Trophoblast cell (in vitro differentiated cells and primary cell): ENCODE measurements around the gene CBR1.

ENCODE experiments used
- DNase-seq, 2 donors: peaks; one replicate each; pipeline ENCODE4 v3.0.0-alpha.2; 2016
- H2AFZ ChIP-seq: 2 replicates; pipeline ENCODE4 v1.6.1; 2013; ENCODE audit warnings: low read length, moderate library complexity, mild to moderate bottlenecking; ENCODE audit not compliant: insufficient read depth, poor library complexity
- H2AK5ac ChIP-seq: 2 replicates; pipeline ENCODE4 v1.6.1; 2013; ENCODE audit warnings: mild to moderate bottlenecking, low read length
- H2BK120ac ChIP-seq: 2 replicates; pipeline ENCODE4 v1.6.1; 2013; ENCODE audit warnings: low read length, mild to moderate bottlenecking, moderate library complexity; ENCODE audit not compliant: insufficient read depth, poor library complexity
- H2BK12ac ChIP-seq: 2 replicates; pipeline ENCODE4 v1.6.1; 2013; ENCODE audit warnings: mild to moderate bottlenecking, low read length, moderate library complexity
- H2BK5ac ChIP-seq: 2 replicates; pipeline ENCODE4 v1.6.1; 2013; ENCODE audit warnings: low read length, low read depth, moderate library complexity, mild to moderate bottlenecking; ENCODE audit not compliant: poor library complexity
- H3K14ac ChIP-seq: 2 replicates; pipeline ENCODE4 v1.6.1; 2013; ENCODE audit warnings: mild to moderate bottlenecking, low read length
- H3K18ac ChIP-seq: 2 replicates; pipeline ENCODE4 v1.6.1; 2013; ENCODE audit warnings: mild to moderate bottlenecking, low read length
- H3K23ac ChIP-seq: 2 replicates; pipeline ENCODE4 v1.6.1; 2013; ENCODE audit warnings: low read length
- H3K27ac ChIP-seq: 2 replicates; pipeline ENCODE4 v1.5.1; 2013; ENCODE audit warnings: low read depth, mild to moderate bottlenecking, inconsistent platforms, low read length, moderate library complexity
- H3K27me3 ChIP-seq: 2 replicates; pipeline ENCODE4 v1.6.1; 2013; ENCODE audit warnings: inconsistent platforms, mild to moderate bottlenecking, low read length, moderate library complexity; ENCODE audit not compliant: insufficient read depth
- H3K36me3 ChIP-seq, 2 experiments: 1 replicate in 1 of 2; 2 replicates in 1 of 2; pipeline ENCODE4 v1.6.1; 2013; ENCODE audit warnings: low read length in 2 of 2, mild to moderate bottlenecking in 2 of 2, moderate library complexity in 1 of 2; ENCODE audit not compliant: insufficient read depth in 2 of 2, control insufficient read depth in 1 of 2
- H3K4ac ChIP-seq: 2 replicates; pipeline ENCODE4 v1.6.1; 2013; ENCODE audit warnings: low read depth, mild to moderate bottlenecking, low read length, moderate library complexity
- H3K4me1 ChIP-seq, 2 experiments: 1 replicate in 1 of 2; 2 replicates in 1 of 2; pipeline ENCODE4 v1.6.1; 2013; ENCODE audit warnings: low read length in 2 of 2, mild to moderate bottlenecking in 2 of 2, moderate library complexity in 1 of 2; ENCODE audit not compliant: insufficient read depth in 2 of 2, control insufficient read depth in 1 of 2
- H3K4me2 ChIP-seq: 2 replicates; pipeline ENCODE4 v1.6.1; 2013; ENCODE audit warnings: inconsistent platforms, mild to moderate bottlenecking, low read length, moderate library complexity
- H3K4me3 ChIP-seq: 2 replicates; pipeline ENCODE4 v1.5.1; 2013; ENCODE audit warnings: mild to moderate bottlenecking, low read depth, low read length, inconsistent platforms
- H3K79me1 ChIP-seq: one replicate; pipeline ENCODE4 v1.6.1; 2013; ENCODE audit warnings: low read length
- H3K79me2 ChIP-seq: 2 replicates; pipeline ENCODE4 v1.6.1; 2013; ENCODE audit warnings: low read length, mild to moderate bottlenecking; ENCODE audit not compliant: control insufficient read depth, insufficient read depth, poor library complexity
- H3K9ac ChIP-seq: 2 replicates; pipeline ENCODE4 v1.6.1; 2013; ENCODE audit warnings: mild to moderate bottlenecking, low read length
- H3K9me3 ChIP-seq: 2 replicates; pipeline ENCODE4 v1.6.1; 2013; ENCODE audit warnings: low read depth, mild to moderate bottlenecking, control low read depth, inconsistent platforms, low read length; ENCODE audit not compliant: insufficient read depth
- H4K12ac ChIP-seq: 2 replicates; pipeline ENCODE4 v1.6.1; 2013; ENCODE audit warnings: low read depth, mild to moderate bottlenecking, low read length, moderate library complexity
- H4K8ac ChIP-seq: 2 replicates; pipeline ENCODE4 v1.6.1; 2013; ENCODE audit warnings: low read depth, mild to moderate bottlenecking, low read length, moderate library complexity
- H4K91ac ChIP-seq: one replicate; pipeline ENCODE4 v1.6.1; 2013; ENCODE audit warnings: low read depth, mild to moderate bottlenecking, low read length, moderate library complexity
- WGBS: extraction: QIAGEN DNeasy Blood & Tissue Kit; methylation state at CpG from one replicate; pipeline ENCODE4 v1.1.7; 2013; ENCODE audit warnings: missing lambda C conversion rate; ENCODE audit not compliant: insufficient read length, insufficient coverage; ENCODE audit errors: extremely low coverage; 5-methylcytosine and 5-hydroxymethylcytosine counted together

CBR1 gene

DNA sequence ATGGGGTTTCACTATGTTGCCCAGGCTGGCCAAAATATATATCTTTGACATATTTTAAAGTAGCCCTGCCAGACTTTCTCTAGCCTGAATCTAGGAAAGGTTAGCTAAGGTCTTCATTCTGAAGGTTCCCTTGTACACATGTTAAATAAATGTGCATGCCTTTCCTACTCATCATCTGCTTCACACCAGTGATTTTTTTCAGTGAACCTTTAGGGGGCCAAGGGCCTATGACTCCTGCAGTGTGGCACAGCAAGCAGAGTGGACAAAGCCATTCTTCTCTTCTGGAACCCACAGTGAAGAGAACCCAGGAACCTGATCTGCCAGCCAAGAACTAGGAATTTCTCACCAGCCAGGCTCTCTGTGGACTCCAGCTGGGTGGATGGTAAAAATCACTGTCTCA, 22.9 kb downstream of the CBR1 start:
- no peak overlapping the region for H3K18ac ChIP-seq
- H2AFZ ChIP-seq: no peak overlapping the region
- no peak overlapping the region for H3K23ac ChIP-seq
- H4K8ac ChIP-seq: no peak overlapping the region
- H2BK5ac ChIP-seq: no peak overlapping the region
- no peak overlapping the region for H3K4ac ChIP-seq
- H3K79me2 ChIP-seq: no peaks in the 10 kb centered on the region
- no peak overlapping the region for H3K14ac ChIP-seq
- peaks cover 0 to 6% of the 10 kb centered on the region in 2 experiments for H3K4me1 ChIP-seq
- peaks cover 4% of the 10 kb centered on the region for H3K79me1 ChIP-seq
- H3K27ac ChIP-seq: no peak overlapping the region
- no peaks in the 10 kb centered on the region for H3K27me3 ChIP-seq
- H3K9me3 ChIP-seq: peaks cover 7% of the 10 kb centered on the region
- H2BK120ac ChIP-seq: no peak overlapping the region
- H4K12ac ChIP-seq: no peak overlapping the region
- H3K9ac ChIP-seq: no peak overlapping the region
- H4K91ac ChIP-seq: no peak overlapping the region
- no peak overlapping the region for H2BK12ac ChIP-seq
- no peak overlapping the region for H3K4me2 ChIP-seq
- no peak overlapping the region for H2AK5ac ChIP-seq
- H3K4me3 ChIP-seq: no peak overlapping the region
- no peaks in the 10 kb centered on the region for H3K36me3 ChIP-seq
- DNase-seq: no peak

DNA sequence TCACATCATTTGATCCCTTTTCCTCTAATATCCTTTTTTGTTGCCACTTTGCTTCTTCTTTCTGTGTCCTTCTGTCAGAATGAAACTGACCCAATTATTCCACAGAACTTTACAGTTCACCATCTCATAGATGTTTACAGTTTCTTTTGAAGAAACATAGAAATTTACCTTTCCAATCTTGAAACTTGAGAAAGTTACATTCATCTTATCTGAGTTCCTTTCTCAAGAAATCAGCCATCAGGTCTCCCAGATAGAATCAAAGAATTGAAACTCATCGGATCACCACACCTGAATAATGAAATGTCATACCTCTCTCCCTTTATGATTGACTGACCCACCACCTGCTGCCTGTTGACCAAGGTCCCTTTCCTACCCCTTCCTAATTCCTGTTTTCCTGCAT, 23.7 kb downstream of the CBR1 start:
- H3K14ac ChIP-seq: no peak overlapping the region
- H3K18ac ChIP-seq: no peak overlapping the region
- DNase-seq: no peak
- H3K4me2 ChIP-seq: no peak overlapping the region
- no peaks in the 10 kb centered on the region for H3K27me3 ChIP-seq
- no CpG with 5 or more reads among the region's 1 CpG for WGBS
- no peak overlapping the region for H3K23ac ChIP-seq
- H4K8ac ChIP-seq: no peak overlapping the region
- H3K4me1 ChIP-seq: peaks cover 2 to 7% of the 10 kb centered on the region in 2 experiments
- no peak overlapping the region for H2AK5ac ChIP-seq
- H3K4me3 ChIP-seq: no peak overlapping the region
- no peak overlapping the region for H2BK5ac ChIP-seq
- no peak overlapping the region for H2BK120ac ChIP-seq
- H2BK12ac ChIP-seq: no peak overlapping the region
- H3K27ac ChIP-seq: no peak overlapping the region
- no peak overlapping the region for H2AFZ ChIP-seq
- H4K91ac ChIP-seq: no peak overlapping the region
- H3K36me3 ChIP-seq: no peaks in the 10 kb centered on the region
- peaks cover 5% of the 10 kb centered on the region for H3K79me1 ChIP-seq
- H4K12ac ChIP-seq: no peak overlapping the region
- peaks cover 7% of the 10 kb centered on the region for H3K9me3 ChIP-seq
- no peak overlapping the region for H3K4ac ChIP-seq
- H3K9ac ChIP-seq: no peak overlapping the region
- H3K79me2 ChIP-seq: no peaks in the 10 kb centered on the region

DNA sequence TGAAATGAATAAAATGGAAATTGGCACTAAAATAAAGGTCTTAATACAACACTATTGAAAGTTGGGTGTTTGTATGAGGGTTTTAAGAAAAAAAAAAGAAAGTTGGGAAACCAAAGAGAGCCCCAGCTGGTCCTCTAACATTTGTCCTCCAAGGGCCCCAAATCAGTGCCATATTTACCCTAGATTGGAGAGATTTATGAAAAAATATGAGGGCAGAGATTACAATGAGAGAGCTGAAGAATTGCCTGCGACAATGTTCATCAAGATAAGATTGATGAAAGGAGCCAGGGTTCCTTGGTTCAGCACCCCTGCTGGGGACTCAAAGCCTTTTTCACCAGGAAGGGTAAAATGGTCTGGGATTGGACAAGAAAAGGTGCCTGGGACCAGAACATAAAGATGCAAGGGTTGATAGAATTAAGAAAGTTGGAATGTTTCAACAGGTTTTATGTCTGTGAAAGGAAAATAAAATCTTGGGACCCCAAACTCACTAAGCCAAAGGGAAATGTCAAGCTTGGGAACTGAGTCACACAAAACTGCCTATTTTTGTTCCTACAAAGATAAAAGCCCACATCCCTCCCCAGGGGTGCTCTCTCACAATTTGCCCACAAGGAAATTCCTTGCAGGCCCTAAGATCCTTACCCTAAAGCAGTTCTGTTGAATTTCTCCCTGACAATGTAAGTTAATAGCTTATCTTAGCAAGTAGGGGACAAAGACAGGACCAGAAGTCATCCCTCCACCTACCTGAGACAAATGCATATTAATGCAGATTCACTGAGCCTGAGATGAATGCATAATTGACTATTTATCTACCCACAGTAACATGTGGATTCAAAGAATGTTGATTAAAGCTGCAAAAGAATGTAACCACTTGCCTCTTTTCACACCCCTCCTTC, 26.8 kb downstream of the CBR1 start:
- H2BK120ac ChIP-seq: no peak overlapping the region
- peaks cover 7% of the 10 kb centered on the region for H3K9me3 ChIP-seq
- WGBS: no CpG with 5 or more reads among the region's 1 CpG
- no peak overlapping the region for H3K14ac ChIP-seq
- peak overlapping the region; percentile 57 for H3K27ac ChIP-seq
- no peak overlapping the region for H2BK5ac ChIP-seq
- H4K8ac ChIP-seq: no peak overlapping the region
- H4K12ac ChIP-seq: no peak overlapping the region
- no peaks in the 10 kb centered on the region for H3K36me3 ChIP-seq
- no peak overlapping the region for H3K23ac ChIP-seq
- H2BK12ac ChIP-seq: no peak overlapping the region
- H3K4me2 ChIP-seq: no peak overlapping the region
- H2AFZ ChIP-seq: no peak overlapping the region
- H3K18ac ChIP-seq: no peak overlapping the region
- no peaks in the 10 kb centered on the region for H3K27me3 ChIP-seq
- H3K4ac ChIP-seq: no peak overlapping the region
- H4K91ac ChIP-seq: no peak overlapping the region
- H3K79me2 ChIP-seq: no peaks in the 10 kb centered on the region
- peaks cover 7% of the 10 kb centered on the region for H3K79me1 ChIP-seq
- H2AK5ac ChIP-seq: no peak overlapping the region
- no peak overlapping the region for H3K9ac ChIP-seq
- H3K4me3 ChIP-seq: no peak overlapping the region
- peak in 1 of 2 donors; percentile 4 for DNase-seq
- peaks cover 2 to 7% of the 10 kb centered on the region in 2 experiments for H3K4me1 ChIP-seq

DNA sequence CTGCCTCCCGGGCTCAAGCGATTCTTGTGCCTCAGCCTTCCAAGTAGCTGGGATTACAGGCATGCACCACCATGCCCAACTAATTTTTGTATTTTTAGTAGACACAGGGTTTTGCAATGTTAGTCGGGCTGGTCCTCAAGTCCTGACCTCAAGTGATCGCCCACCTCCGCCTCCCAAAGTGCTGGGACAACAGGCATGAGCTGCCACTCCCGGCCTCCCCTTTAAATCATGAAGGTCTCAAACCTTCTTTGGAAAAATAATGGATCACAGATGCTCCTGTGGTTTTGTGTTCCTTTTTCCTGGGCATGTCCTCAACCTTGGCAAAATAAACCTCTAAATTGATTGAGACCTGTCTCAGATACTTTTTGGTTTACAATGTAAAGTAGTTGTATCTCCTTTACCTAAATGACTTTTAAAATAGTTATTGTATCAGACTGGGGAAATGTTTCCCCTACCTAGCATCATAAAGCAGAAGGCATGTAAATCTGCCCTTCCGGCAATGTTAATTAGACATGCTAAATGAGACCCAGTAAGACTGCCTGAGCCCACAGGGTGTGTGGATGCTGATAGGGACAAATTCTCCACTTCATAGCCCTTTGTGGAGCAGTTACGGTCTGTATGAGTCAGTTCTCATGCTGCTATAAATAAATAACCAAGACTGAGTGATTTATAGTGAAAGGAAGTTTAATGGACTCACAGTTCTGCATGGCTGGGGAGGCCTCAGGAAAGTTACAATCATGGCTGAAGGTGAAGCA, 27.8 kb downstream of the CBR1 start:
- peak overlapping the region; percentile 72 for H3K27ac ChIP-seq
- no peak overlapping the region for H2AK5ac ChIP-seq
- H2AFZ ChIP-seq: no peak overlapping the region
- DNase-seq: no peak
- H3K9ac ChIP-seq: no peak overlapping the region
- H3K36me3 ChIP-seq: no peaks in the 10 kb centered on the region
- H3K23ac ChIP-seq: no peak overlapping the region
- no peaks in the 10 kb centered on the region for H3K27me3 ChIP-seq
- H4K8ac ChIP-seq: no peak overlapping the region
- H3K4me2 ChIP-seq: no peak overlapping the region
- no CpG with 5 or more reads among the region's 8 CpGs for WGBS
- H3K18ac ChIP-seq: no peak overlapping the region
- H3K4ac ChIP-seq: no peak overlapping the region
- H3K4me3 ChIP-seq: no peak overlapping the region
- peaks cover 7% of the 10 kb centered on the region for H3K9me3 ChIP-seq
- H3K4me1 ChIP-seq: peaks cover 2 to 7% of the 10 kb centered on the region in 2 experiments
- peak overlapping the region; percentile 75 for H2BK12ac ChIP-seq
- peak overlapping the region; percentile 68 for H2BK120ac ChIP-seq
- H2BK5ac ChIP-seq: peak overlapping the region; percentile 33
- H3K14ac ChIP-seq: no peak overlapping the region
- H4K91ac ChIP-seq: peak overlapping the region; percentile 78
- H3K79me2 ChIP-seq: no peaks in the 10 kb centered on the region
- peaks cover 7% of the 10 kb centered on the region for H3K79me1 ChIP-seq
- H4K12ac ChIP-seq: no peak overlapping the region
